ENCODE data around the gene NXPE2. TPM values are rescaled to one million over a fixed set of nuclear protein-coding genes. Genes with fewer than 3 reads are reported as not detected.

Gene NXPE2
- total and polyA plus RNA-seq, 2 of the 13 experiments (the other 11 are each of a cell fraction or from before 2014, with no cell fraction given), result not detected

- TF ChIP-seq ZNF788 (CRISPR knock-in tag; IDR thresholded peaks at IDR 0.05; ENCODE audit: borderline replicate concordance) (no peak), CEBPB (IDR thresholded peaks at IDR 0.05; ENCODE audit: borderline replicate concordance, low read depth, low read length) (no peak), ZNF749 (CRISPR knock-in tag; IDR thresholded peaks at IDR 0.05; ENCODE audit: borderline replicate concordance) (no peak), ZC3H13 (CRISPR knock-in tag; IDR thresholded peaks at IDR 0.05) (no peak), FOXC1 (CRISPR knock-in tag; IDR thresholded peaks at IDR 0.05; ENCODE audit: borderline replicate concordance) (no peak), ZNF563 (CRISPR knock-in tag; IDR thresholded peaks at IDR 0.05) (no peak), ZNF878 (CRISPR knock-in tag; IDR thresholded peaks at IDR 0.05) (no peak), KLF11 (CRISPR knock-in tag; IDR thresholded peaks at IDR 0.05) (no peak), ZIK1 (CRISPR knock-in tag; IDR thresholded peaks at IDR 0.05; ENCODE audit: borderline replicate concordance, low read depth) (no peak), ZNF598 (CRISPR knock-in tag; IDR thresholded peaks at IDR 0.05; ENCODE audit: borderline replicate concordance) (no peak), SP4 (CRISPR knock-in tag; IDR thresholded peaks at IDR 0.05) (no peak)
Observed at GRCh38 chr11:114684636-114685035, 6.3 kb downstream of the NXPE2 start (continued).

GRCh38 chr11:114685097-114685496 is 6.8 kb downstream of the NXPE2 start:
- FAIRE-seq, result no peak
- no peak overlapping the region for H3K27ac ChIP-seq (ENCODE audit: extremely low read length, insufficient read depth, low read length)
- no peaks in the 10 kb centered on the region for H3K79me2 ChIP-seq (ENCODE audit: insufficient read depth, low read length)
- WGBS (ENCODE audit: low lambda C conversion rate), result 0% methylated on average over 1 of the region's 1 CpG
- in situ Hi-C loops (cut with HindIII; ENCODE audit: extremely low pct_ligation_motif_present, low pct_unique_long_range_greater_than_20kb), result no loop called here
- DNase-seq (ENCODE audit: low spot score), result no peak
- ChIA-PET POLR2A (no interaction called here), CTCF (ENCODE audit: low intra/inter-chr PET ratio, low total read pairs) (no interaction called here)
- no peak overlapping the region for H3K4me3 ChIP-seq (replicated peaks in 1 of 3; ENCODE audit: insufficient read depth in 1 of 3, low read depth in 2 of 3, low read length in 3 of 3)
- H3K4me2 ChIP-seq (ENCODE audit: low read depth, low read length), result no peak overlapping the region
- BruUV-seq (replicated peaks), result no TSS peak
- H3K36me3 ChIP-seq (replicated peaks in 1 of 2; ENCODE audit: control insufficient read depth in 1 of 2, insufficient read depth in 2 of 2, low read length in 2 of 2), result no peaks in the 10 kb centered on the region
- intact Hi-C loops (cut with micrococcal nuclease; ENCODE audit: unreplicated experiment), result no loop called here
- H3K4me1 ChIP-seq (ENCODE audit: insufficient read depth, low read length), result no peaks in the 10 kb centered on the region
- no peak overlapping the region for H2AFZ ChIP-seq (ENCODE audit: low read length)
- peaks cover 21% of the 10 kb centered on the region for H3K9me3 ChIP-seq (ENCODE audit: low read length)
- H3K27me3 ChIP-seq (ENCODE audit: control insufficient read depth in 1 of 2, insufficient read depth in 2 of 2, low read length in 2 of 2), result no peaks in the 10 kb centered on the region
- no peak for ATAC-seq
- H3K9ac ChIP-seq (ENCODE audit: insufficient read depth, low read depth, low read length), result no peak overlapping the region
- H4K20me1 ChIP-seq (ENCODE audit: insufficient read depth, low read length), result no peaks in the 10 kb centered on the region
- no peak for TF ChIP-seq FOXA1 (IDR thresholded peaks at IDR 0.05)
- no peak for TF ChIP-seq FOXA1 (CRISPR knock-in tag; IDR thresholded peaks at IDR 0.05)
- TF ChIP-seq ZNF768 (CRISPR knock-in tag; IDR thresholded peaks at IDR 0.05), result no peak
- TF ChIP-seq ZNF557 (CRISPR knock-in tag; IDR thresholded peaks at IDR 0.05), result no peak
- TF ChIP-seq CBFB (CRISPR knock-in tag; IDR thresholded peaks at IDR 0.05), result no peak
- TF ChIP-seq ZZZ3 (CRISPR knock-in tag; IDR thresholded peaks at IDR 0.05; ENCODE audit: borderline replicate concordance), result no peak
- TF ChIP-seq NR1H2 (CRISPR knock-in tag; IDR thresholded peaks at IDR 0.05; ENCODE audit: borderline replicate concordance, low read depth), result no peak
- TF ChIP-seq PAF1 (CRISPR knock-in tag; IDR thresholded peaks at IDR 0.05), result no peak
- no peak for TF ChIP-seq SATB2 (CRISPR knock-in tag; IDR thresholded peaks at IDR 0.05)
- TF ChIP-seq PRPF4 (IDR thresholded peaks at IDR 0.05; ENCODE audit: low read depth, low read length, poor library complexity, severe bottlenecking), result no peak
- TF ChIP-seq ZBTB10 (CRISPR knock-in tag; IDR thresholded peaks at IDR 0.05; ENCODE audit: borderline replicate concordance), result no peak
- TF ChIP-seq ZSCAN29 (CRISPR knock-in tag; conservative IDR thresholded peaks at IDR 0.05), result no peak
- TF ChIP-seq ZNF772 (CRISPR knock-in tag; IDR thresholded peaks at IDR 0.05), result no peak
- no peak for TF ChIP-seq ZNF367 (CRISPR knock-in tag; IDR thresholded peaks at IDR 0.05; ENCODE audit: borderline replicate concordance)
- no peak for TF ChIP-seq HHEX (CRISPR knock-in tag; IDR thresholded peaks at IDR 0.05)
- no peak for TF ChIP-seq ARID2 (CRISPR knock-in tag; IDR thresholded peaks at IDR 0.05; ENCODE audit: borderline replicate concordance)
